Bronchial epithelial cell (primary cell): ENCODE measurements around the gene GINS1. TPM values are rescaled to one million over a fixed set of nuclear protein-coding genes. Genes with fewer than 3 reads are reported as not detected.

Source experiments
- DNase-seq: peaks from one replicate; pipeline ENCODE4 v3.0.0-alpha.2; 2010; ENCODE audit warnings: low read depth
- FAIRE-seq: peaks from 2 replicates; lab custom pipeline; 2011; peaks lifted over from hg19 to GRCh38; lab: Jason Lieb, UNC
- H3K27me3 ChIP-seq: 2 replicates; pipeline ENCODE4 v1.5.1; 2011; ENCODE audit warnings: low read length; ENCODE audit not compliant: control insufficient read depth, insufficient read depth
- H3K36me3 ChIP-seq: 2 replicates; pipeline ENCODE4 v1.5.1; 2011; ENCODE audit warnings: low read length; ENCODE audit not compliant: control insufficient read depth, insufficient read depth
- H3K4me3 ChIP-seq: 2 replicates; pipeline ENCODE4 v1.5.1; 2011; ENCODE audit warnings: mild to moderate bottlenecking, low read depth, low read length, control low read depth
- CTCF ChIP-seq: IDR thresholded peaks from 2 replicates; pipeline ENCODE4 v1.5.1; 2011; ENCODE audit warnings: mild to moderate bottlenecking, moderate library complexity, low read length, control low read depth, inconsistent platforms; ENCODE audit not compliant: insufficient read depth, severe bottlenecking
- total RNA-seq: library from RNA; depleted of rRNA; stranded (reverse); fragments of >200 nt; gene quantifications from 2 replicates; pipeline ENCODE4 v1.2.1, GENCODE V29; 2014

GINS1 gene
- total RNA-seq, 1 donor from 2014 or later: 1.1 TPM

- no peak for DNase-seq
- Histone ChIP-seq H3K4me3 (no peak overlapping the region), H3K27me3 (no peaks in the 10 kb centered on the region), H3K36me3 (no peaks in the 10 kb centered on the region)
- no peak for TF ChIP-seq CTCF
- FAIRE-seq: no peak
Observed at GRCh38 chr20:25382704-25383370, 24.6 kb upstream of the GINS1 start.

GRCh38 chr20:25389401-25389857 is 18.0 kb upstream of the GINS1 start:
- H3K4me3 ChIP-seq: peak overlapping the region; percentile 92
- H3K36me3 ChIP-seq: no peaks in the 10 kb centered on the region
- no peak for TF ChIP-seq CTCF
- no peaks in the 10 kb centered on the region for H3K27me3 ChIP-seq
- DNase-seq: peak; percentile 26
- FAIRE-seq: no peak

- FAIRE-seq (no peak), DNase-seq (no peak)
- no peaks in the 10 kb centered on the region for H3K27me3 ChIP-seq
- no peak for TF ChIP-seq CTCF
- H3K4me3 ChIP-seq: peak overlapping the region; percentile 92
- no peaks in the 10 kb centered on the region for H3K36me3 ChIP-seq
Observed at GRCh38 chr20:25389858-25390537, 17.5 kb upstream of the GINS1 start.

DNA sequence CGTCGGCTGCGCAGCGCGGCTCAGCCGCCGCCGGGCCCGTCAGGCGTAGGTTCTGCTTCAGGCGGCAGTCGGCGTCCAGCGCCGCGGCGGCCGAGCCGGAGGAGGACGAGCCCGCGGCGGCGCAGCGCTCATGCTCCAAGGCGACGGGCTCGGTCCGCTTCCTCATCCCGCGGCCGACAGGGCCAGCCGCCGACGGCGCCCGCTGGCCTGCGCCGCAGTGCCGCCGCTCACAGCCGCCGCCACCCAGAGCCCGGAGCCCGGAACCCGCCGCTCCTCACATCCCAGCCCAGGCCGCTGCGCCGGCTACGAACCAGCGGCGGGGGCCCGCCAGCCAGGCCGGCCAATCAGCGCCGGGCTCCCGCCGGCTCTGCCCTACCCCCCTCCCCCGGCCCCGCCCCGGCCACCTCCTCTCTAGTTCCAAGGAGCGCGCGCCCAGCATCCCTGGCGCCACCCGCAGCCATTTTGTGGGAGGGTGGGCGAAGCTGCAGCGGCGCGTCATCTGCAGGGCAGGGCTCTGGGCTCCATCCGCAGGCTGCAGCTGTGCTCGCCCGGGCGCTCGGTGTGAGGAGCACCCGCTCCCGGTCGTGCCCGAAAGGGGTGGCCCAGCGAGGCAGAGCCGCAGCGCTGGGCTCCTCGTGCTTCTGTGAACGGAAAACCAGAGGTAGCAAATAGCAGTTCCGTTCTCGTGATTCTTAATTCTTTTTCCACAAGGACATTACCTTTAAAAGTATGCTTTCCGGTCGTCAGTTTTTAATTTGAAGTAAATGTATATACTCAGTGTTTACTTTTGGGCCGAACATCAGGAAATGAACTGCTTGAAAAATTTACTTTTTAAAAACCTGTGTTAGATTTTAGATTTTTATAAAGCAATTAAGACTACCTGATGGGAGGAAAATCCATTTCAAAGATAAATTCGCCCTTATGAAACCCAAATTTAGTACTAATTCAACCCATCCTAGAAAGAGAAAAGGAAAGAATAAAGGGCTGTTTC is 16.6 kb upstream of the GINS1 start, which contains the start of gene ABHD12:
TSS of gene ABHD12 (minus strand) at position 298 of the 991 bp plus-strand sequence. CDS start at position 166, 132 bp downstream.
- Histone ChIP-seq H3K4me3 (peak within 1 kb of the TSS; percentile 92), H3K36me3 (no peaks in the 10 kb centered on the region), H3K27me3 (no peaks in the 10 kb centered on the region)
- FAIRE-seq (no peak), DNase-seq (peak; percentile 85)
- TF ChIP-seq CTCF: no peak

- Histone ChIP-seq H3K27me3 (no peaks in the 10 kb centered on the region), H3K36me3 (no peaks in the 10 kb centered on the region), H3K4me3 (no peak overlapping the region)
- no peak for DNase-seq
- no peak for FAIRE-seq
- TF ChIP-seq CTCF: no peak
Observed at GRCh38 chr20:25394276-25394675, 13.2 kb upstream of the GINS1 start.
